ENCODE measurements around the gene EGLN1.

Gene EGLN1

DNA sequence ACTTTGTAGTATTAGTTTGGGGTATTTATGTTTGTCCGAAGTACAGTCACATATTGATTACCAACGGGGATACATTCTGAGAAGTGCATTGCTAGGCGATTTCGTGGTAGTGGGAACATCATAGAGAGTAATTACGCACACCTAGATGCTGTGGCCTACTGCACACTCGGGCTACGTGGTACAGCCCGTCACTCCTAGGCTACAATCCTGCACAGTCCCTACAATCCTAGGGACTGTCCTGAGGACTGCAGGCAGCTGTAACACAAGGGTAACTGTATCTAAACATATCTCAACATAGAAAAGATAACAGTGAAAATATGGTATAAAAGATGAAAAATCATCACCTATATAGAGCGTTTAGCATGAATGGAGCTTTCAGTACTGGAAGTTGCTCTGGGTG lies 103.0 kb downstream of the EGLN1 start:
- TF ChIP-seq, protein P1, sequence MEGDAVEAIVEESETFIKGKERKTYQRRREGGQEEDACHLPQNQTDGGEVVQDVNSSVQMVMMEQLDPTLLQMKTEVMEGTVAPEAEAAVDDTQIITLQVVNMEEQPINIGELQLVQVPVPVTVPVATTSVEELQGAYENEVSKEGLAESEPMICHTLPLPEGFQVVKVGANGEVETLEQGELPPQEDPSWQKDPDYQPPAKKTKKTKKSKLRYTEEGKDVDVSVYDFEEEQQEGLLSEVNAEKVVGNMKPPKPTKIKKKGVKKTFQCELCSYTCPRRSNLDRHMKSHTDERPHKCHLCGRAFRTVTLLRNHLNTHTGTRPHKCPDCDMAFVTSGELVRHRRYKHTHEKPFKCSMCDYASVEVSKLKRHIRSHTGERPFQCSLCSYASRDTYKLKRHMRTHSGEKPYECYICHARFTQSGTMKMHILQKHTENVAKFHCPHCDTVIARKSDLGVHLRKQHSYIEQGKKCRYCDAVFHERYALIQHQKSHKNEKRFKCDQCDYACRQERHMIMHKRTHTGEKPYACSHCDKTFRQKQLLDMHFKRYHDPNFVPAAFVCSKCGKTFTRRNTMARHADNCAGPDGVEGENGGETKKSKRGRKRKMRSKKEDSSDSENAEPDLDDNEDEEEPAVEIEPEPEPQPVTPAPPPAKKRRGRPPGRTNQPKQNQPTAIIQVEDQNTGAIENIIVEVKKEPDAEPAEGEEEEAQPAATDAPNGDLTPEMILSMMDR (IDR thresholded peaks at IDR 0.05; ENCODE audit: low read depth, low read length): no peak
- DNase-seq (ENCODE audit: extremely low read depth, low read depth): no peak

- TF ChIP-seq, protein P1 (IDR thresholded peaks at IDR 0.05; ENCODE audit: low read depth, low read length): no peak
- DNase-seq (ENCODE audit: extremely low read depth, low read depth): no peak
These were observed 103.5 kb downstream of the EGLN1 start for GRCh38 chr1:231318568-231318967.

GRCh38 chr1:231318015-231318355 lies 104.1 kb downstream of the EGLN1 start:
- no peak for DNase-seq (ENCODE audit: extremely low read depth, low read depth)
- TF ChIP-seq, protein P1 (IDR thresholded peaks at IDR 0.05; ENCODE audit: low read depth, low read length): no peak

DNA sequence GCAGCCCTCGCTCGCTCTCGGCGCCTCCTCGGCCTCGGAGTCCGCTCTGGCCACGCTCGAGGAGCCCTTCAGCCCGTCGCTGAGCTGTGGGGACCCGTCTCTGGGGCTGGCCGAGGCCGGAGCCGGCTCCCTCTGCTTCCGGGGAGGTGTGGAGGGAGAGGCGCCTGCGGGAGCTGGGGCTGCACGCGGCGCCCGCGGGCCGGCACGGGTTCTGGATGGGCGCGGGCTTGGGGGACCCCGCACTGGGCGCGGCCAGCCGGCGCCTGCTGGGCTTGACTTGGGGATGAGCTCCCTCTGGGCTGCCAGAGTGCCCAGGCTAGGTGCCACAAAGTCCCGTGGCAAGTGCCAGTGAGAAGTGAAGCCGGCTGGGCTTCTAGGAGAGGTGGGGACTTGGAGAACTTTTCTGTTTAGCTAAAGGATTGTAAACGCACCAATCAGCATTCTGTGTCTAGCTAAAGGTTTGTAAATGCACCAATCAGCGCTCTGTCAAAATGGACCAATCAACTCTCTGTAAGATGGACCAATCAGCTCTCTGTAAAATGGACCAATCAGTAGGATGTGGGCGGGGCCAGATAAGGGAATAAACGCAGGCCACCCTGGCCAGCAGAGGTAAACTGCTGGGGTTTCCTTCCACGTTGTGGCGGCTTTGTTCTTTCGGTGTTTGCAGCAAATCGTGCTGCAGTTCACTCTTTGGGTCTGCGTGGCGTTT lies 104.6 kb downstream of the EGLN1 start:
- TF ChIP-seq, protein P1 (IDR thresholded peaks at IDR 0.05; ENCODE audit: low read depth, low read length): no peak
- no peak for DNase-seq (ENCODE audit: extremely low read depth, low read depth)

DNA sequence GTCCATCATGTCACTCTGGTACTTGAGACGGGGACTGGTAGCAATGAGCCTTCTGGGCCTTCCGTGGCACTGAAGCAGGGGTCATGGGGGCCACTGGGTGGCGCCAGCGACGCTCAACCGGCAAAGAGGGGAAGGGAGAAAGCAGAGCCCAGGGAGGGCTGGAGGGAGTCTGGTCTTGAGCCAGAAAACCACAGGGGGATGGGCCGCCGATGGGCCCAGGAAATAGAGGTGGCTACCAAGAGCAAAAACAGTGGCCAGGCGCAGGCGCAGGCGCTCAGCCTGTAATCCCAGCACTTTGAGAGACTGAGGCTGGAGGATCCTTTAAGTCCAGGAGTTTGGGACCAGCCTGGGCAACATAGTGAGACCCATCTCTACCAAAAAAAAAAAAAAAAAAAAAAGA lies 106.2 kb downstream of the EGLN1 start:
- TF ChIP-seq, protein P1 (IDR thresholded peaks at IDR 0.05; ENCODE audit: low read depth, low read length): peak; percentile 51
- no peak for DNase-seq (ENCODE audit: extremely low read depth, low read depth)

Measured in AG09319 (cell line).